HG03575 (cell line): ENCODE results near the gene OR51G2.
"Not testable (repeated sequence)": the region's sequence is repeated elsewhere in the genome, so short reads cannot be mapped to it uniquely, and the experiment has no call there.

ENCODE experiments used
- ATAC-seq: cut with Tn5 transposase; IDR thresholded peaks from one replicate; pipeline ENCODE4 v1.9.1; 2021; ENCODE audit not compliant: unreplicated experiment, insufficient number of reproducible peaks, low FRiP score; ENCODE audit errors: extremely low read depth

The OR51G2 gene

DNA sequence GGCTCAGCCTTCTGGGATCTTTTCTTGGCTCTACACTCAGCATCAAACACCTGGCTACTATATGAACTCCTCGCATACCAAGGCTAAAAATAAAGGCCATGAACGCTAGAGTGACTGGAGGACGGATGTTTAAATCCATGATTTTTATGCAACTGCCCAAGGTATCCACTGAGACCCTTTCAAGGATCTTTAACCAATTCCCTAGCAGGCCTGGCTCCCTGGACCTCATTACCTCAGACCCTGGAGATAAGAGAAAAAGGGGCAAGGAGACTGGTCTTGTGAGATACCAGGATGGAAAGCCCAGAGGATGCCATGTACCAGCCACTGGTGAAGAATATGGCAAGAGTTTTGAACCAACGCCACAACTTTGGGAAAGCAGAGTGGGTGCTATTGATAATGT, at the start of gene OR51G2:
Gene OR51G2, minus strand, starts transcription at position 101 of the 400 bp plus-strand sequence. CDS start 3,687 bp downstream, outside the sequence.
- no peak for ATAC-seq

GRCh38 chr11:4962816-4963215, 43.7 kb upstream of the OR51G2 start:
- no peak for ATAC-seq

DNA sequence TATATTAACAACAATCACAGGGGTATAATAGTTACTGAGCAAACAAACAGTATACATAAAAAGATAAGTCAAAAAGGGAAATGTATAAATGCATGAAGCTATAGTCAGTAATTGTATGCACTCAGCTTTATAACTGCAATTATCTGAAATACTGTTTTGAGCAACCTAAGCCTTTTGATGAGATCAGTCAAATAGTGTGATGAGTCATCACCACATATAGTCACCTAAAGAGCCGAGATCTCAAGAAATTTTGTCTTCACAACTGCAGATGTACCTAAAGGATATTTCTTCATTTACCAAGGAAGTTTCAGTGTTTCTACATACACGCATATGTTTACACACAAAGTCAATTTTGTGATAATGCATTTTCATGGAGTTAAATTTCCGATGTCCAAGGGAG, 41.7 kb upstream of the OR51G2 start:
- no peak for ATAC-seq

DNA sequence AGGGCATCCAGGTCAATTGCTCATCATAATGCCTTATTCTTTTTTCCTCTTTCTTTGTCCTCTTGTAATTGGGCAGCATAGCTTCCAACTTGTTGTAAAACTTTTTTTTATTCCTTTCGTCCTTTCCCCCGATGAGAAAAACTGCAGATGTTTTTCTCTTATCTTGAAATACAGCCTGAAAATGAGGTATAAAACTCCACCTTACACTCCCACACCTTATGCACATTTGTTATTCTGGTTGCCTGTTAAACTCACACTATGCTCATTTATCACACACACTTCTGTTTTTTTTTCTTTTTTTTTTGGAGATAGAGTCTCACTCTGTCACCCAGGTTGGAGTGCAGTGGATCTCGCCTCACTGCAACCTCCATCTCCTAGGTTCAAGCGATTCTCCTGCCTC, 38.2 kb upstream of the OR51G2 start:
- ATAC-seq, result no peak

GRCh38 chr11:4955613-4956012, 36.5 kb upstream of the OR51G2 start, which contains the start of gene OR51A2:
TSS of gene OR51A2 (minus strand) at chr11:4955713. CDS start at chr11:4955713, 0 bp downstream.
- ATAC-seq, result not testable (repeated sequence)

DNA sequence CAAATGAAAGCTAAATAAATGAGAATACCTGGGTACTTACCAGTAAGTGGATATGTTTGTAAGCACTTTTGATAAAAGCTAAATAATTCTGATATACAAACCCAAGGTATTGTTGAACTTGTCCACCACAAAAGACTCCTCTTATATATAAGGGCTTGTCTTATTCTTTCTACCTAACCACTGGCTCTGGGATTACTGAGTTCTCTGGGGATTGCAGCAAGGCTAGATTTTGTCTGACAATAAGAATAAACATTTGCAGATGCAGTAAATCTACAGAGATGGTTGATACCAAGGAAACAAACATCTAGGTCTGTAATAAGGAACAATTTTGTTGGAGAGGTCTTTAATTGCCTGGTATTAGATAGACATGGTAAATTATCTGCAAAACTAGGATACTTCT, 28.4 kb upstream of the OR51G2 start, which contains the start of gene OR51A4:
Gene OR51A4, minus strand, starts transcription at position 101 of the 400 bp plus-strand sequence. CDS start 505 bp downstream, outside the sequence.
- ATAC-seq, result no peak

DNA sequence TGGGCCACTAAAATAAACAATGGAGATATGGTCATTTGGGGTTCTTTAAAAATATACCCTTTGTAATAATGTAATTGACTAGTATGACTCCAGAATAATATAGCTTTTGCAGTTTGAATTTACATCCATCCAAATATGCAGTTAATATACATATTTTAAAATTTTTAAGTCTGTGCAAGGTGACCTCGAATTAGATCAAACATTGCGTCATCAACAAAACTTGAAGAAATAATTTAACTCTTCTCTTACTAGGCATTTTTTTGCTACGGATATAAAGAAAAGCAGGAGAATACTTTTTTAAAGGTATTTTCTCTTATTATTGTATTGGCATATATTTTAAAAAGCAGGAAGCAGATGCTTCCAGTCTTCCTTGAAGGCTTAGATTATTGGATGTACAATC, 17.6 kb upstream of the OR51G2 start:
- no peak for ATAC-seq

- ATAC-seq, result no peak
These were observed 13.6 kb upstream of the OR51G2 start for GRCh38 chr11:4932751-4933150.

GRCh38 chr11:4926608-4927007, 7.5 kb upstream of the OR51G2 start:
- ATAC-seq, result no peak

DNA sequence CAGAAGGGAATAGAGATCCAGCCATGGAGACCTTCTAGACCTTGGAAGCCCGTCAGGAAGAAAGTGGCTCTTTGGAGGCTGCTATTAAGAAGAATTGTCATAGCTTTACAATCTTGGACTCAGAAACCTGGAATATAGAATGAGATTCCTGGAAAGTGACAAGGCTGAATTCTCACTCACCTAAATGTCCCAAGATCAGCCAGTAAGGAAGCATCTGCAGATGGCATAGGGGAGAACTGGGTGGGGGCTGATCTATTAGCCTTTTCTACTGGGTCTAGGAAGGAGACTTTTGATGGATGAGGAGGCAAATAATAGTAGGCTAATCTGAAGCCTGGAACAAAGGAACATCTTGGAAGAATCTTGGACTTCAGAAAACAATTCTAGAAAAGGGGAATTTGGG, 5.1 kb upstream of the OR51G2 start, which contains the start of gene OR51G1:
Gene OR51G1, minus strand, starts transcription at position 101 of the 400 bp plus-strand sequence. Its CDS starts 0 bp downstream, at position 101.
- ATAC-seq, result no peak

GRCh38 chr11:4922304-4922703, 3.2 kb upstream of the OR51G2 start:
- ATAC-seq, result no peak

GRCh38 chr11:4921796-4922195, 2.6 kb upstream of the OR51G2 start:
- no peak for ATAC-seq

- ATAC-seq, result no peak
These were observed 2.6 kb downstream of the OR51G2 start for GRCh38 chr11:4916581-4916980.

DNA sequence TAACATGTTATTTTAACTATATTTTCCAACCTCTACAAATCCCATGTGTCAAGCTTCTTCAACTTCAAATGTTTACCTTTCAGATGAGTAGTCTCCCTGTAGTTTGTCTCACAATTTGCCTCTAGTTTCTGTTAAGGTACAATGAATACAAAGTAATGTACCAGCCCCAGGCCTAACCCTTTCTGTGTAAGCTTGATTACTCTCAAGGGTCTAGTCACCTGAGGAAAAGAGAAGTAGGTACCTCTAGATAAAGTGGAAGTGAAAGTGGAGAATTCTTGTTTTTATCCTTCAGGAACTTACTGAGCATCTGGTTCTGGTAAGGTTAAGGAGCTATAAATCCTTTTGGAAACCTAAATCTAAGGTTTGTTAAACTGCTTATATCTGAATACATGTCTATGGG, 15.7 kb downstream of the OR51G2 start, which contains the start of gene OR51A7:
Gene OR51A7, plus strand, starts transcription at position 300 of the 400 bp plus-strand sequence. CDS start 3,587 bp downstream, outside the sequence.
- no peak for ATAC-seq

GRCh38 chr11:4891996-4892640, 27.0 kb downstream of the OR51G2 start:
- ATAC-seq, result no peak

DNA sequence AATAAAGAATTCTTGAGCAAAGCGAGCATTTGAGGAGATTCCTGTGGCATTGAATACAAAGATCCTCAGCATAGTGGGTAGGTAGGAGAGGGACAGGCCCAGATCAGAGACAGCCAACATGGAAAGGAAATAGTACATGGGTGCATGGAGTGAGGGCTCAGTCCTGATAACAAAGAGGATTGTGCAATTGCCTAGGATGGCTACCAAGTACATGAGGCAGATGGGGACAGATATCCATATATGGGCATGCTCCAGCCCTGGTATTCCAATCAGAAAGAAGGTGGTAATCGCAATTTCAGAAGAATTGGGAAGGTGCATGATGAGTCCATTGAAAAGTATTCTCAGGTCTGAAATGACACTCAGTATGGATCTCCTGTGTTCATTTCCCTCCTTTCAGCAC, 28.9 kb downstream of the OR51G2 start:
- ATAC-seq, result no peak

DNA sequence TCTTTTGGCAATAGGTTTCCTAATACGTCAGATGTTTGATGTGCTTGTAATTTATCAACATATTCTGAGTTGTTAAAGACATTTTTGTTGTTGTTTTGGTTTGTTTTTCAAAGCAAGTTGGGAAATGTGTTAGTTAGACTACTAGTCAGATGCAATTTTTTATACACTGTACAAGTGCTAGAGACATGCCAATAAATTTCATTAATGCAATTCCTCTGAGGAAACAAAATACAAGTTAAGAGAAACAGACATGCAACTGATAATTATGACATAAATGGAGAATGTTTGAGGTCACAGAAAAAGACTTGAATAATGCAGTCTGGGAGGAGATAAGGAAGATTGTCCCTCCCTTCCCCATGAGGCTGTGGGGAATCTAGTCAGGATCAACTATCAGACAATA, 31.6 kb downstream of the OR51G2 start:
- no peak for ATAC-seq

DNA sequence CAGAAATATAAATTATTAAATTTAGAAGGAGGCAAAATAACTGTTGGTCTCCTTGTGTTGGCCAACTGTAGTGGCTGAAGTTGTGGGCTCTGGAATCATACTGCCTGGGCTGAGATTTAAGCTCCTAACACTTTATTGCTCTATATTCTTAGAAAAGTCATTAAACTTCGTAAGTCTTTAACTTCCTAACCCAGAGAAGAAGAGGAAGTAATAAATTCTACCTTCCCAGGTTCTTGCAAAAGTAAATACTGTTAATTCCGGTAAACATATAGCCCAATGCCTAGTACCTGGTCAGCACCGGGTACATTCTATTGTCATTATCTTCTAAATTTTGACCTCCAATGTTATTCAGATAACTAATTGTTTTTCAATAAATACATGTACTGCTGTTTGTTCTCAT, 33.0 kb downstream of the OR51G2 start:
- ATAC-seq, result no peak

DNA sequence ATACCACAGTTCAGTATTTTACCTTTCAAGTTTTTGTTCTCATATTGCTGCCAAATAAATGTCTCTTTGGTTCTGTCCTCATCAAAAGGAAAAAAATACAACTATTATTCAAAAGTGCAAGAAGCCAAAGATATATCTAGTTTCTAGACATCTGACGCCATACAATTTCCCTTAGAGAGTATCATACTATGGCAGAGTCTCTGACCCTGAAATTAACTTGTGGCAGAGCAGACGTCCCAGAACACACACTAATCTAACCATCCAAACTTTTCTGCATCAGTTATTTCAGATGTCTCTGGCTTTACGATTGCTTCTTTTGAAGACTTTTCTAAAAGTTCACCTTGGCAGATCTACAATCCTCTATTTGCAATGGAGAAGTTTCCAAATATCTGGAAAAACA, 34.8 kb downstream of the OR51G2 start:
- ATAC-seq, result no peak

DNA sequence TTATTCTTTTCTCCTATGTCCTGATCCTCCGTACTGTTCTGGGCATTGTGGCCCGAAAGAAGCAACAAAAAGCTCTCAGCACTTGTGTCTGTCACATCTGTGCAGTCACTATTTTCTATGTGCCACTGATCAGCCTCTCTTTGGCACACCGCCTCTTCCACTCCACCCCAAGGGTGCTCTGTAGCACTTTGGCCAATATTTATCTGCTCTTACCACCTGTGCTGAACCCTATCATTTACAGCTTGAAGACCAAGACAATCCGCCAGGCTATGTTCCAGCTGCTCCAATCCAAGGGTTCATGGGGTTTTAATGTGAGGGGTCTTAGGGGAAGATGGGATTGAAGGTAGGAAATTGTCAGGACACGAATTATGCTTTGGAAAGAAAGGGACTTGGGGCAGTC, 36.6 kb downstream of the OR51G2 start:
- no peak for ATAC-seq
